ENCODE results near the gene RASGRP2. TPM values are rescaled to one million over a fixed set of nuclear protein-coding genes. Genes with fewer than 3 reads are reported as not detected.

Gene RASGRP2
- total RNA-seq, 1 experiment from 2014 or later = not detected

GRCh38 chr11:64679846-64680245, 64.1 kb downstream of the RASGRP2 start:
- no peak for DNase-seq (ENCODE audit: unreplicated experiment)
- POLR2A ChIA-PET = interaction anchor here (0.5 to 1.0 kb wide), 2 partner anchors 20 to 1839 kb away, joined by 3 read pairs; no protein-coding TSS in a partner anchor
- Mint-ChIP-seq H3K27me3 (ENCODE audit: insufficient read depth, unreplicated experiment) (peaks cover 85% of the 10 kb centered on the region), H3K36me3 (ENCODE audit: insufficient read depth, unreplicated experiment) (peaks cover 6% of the 10 kb centered on the region), H3K9me3 (ENCODE audit: unreplicated experiment) (no peaks in the 10 kb centered on the region), H3K4me1 (ENCODE audit: insufficient read depth, unreplicated experiment) (peaks cover 16% of the 10 kb centered on the region), H3K4me3 (ENCODE audit: unreplicated experiment) (no peak overlapping the region), H3K27ac (ENCODE audit: low read depth, unreplicated experiment) (no peak overlapping the region)
- intact Hi-C loops (cut with micrococcal nuclease) = no loop called here
- BruUV-seq (replicated peaks) = no TSS peak
- TF ChIP-seq CTCF (IDR thresholded peaks at IDR 0.05; ENCODE audit: unreplicated experiment) = no peak
- CTCF ChIA-PET = interaction anchor here (0.8 to 2.8 kb wide), 5 partner anchors 9 to 325 kb away, joined by 3 to 22 read pairs (median 4); no protein-coding TSS in a partner anchor

DNA sequence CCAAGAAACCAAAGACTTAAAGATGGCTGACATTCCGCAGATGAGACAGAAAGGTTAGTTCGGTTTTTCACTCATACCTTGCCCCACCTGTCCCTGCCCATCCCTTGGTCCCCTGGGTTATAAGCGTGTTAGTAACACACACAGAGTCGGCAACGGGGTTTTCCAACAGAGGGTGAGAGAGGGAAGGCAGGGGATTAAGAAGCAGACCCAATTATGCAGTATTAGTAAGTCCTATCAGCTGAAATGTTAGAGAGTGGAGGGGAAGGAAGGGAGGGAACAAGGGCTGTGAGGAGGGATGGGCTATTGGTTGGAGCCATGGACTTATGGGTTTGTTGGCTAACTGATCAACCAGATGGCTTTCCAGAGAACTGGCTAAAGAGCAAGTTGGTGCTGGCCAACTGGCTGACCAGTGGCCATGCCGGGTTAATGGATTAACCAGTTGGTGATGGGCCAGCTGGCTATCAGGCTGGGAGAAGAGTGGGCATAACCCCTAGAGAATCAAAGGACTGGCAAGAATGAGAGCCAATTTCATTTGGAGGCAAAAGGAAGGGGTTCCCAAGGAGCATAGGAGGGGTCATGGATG, 66.4 kb downstream of the RASGRP2 start:
- Mint-ChIP-seq H3K9me3 (ENCODE audit: unreplicated experiment) (no peaks in the 10 kb centered on the region), H3K36me3 (ENCODE audit: insufficient read depth, unreplicated experiment) (no peaks in the 10 kb centered on the region), H3K4me3 (ENCODE audit: unreplicated experiment) (no peak overlapping the region), H3K4me1 (ENCODE audit: insufficient read depth, unreplicated experiment) (peaks cover 6% of the 10 kb centered on the region), H3K27me3 (ENCODE audit: insufficient read depth, unreplicated experiment) (peaks cover 84% of the 10 kb centered on the region), H3K27ac (ENCODE audit: low read depth, unreplicated experiment) (no peak overlapping the region)
- BruUV-seq (replicated peaks) = no TSS peak
- intact Hi-C loops (cut with micrococcal nuclease) = no loop called here
- POLR2A ChIA-PET = interaction anchor here (0.7 kb wide), 1 partner anchor 83 kb away, joined by 4 read pairs; no protein-coding TSS in a partner anchor
- TF ChIP-seq CTCF (IDR thresholded peaks at IDR 0.05; ENCODE audit: unreplicated experiment) = no peak
- CTCF ChIA-PET = interaction anchor here (1.1 to 2.8 kb wide), 2 partner anchors 11 to 346 kb away, joined by 3 to 22 read pairs; no protein-coding TSS in a partner anchor
- no peak for DNase-seq (ENCODE audit: unreplicated experiment)

Other genes with a start within 250 kb of the RASGRP2 start
- gene SLC22A11, start 188.2 kb downstream of the RASGRP2 start, total RNA-seq (2022) = not detected in 2 replicates
- not detected in 2 replicates for gene SLC22A12, start 152.9 kb downstream of the RASGRP2 start, total RNA-seq (2022)
- not detected in 2 replicates for gene NRXN2, start 20.9 kb downstream of the RASGRP2 start, total RNA-seq (2022)
- 0.09 and 0.10 TPM in 2 replicates for gene PYGM, start 15.8 kb upstream of the RASGRP2 start, total RNA-seq (2022)
- 446 and 503 TPM in 2 replicates for gene SF1, start 34.4 kb upstream of the RASGRP2 start, total RNA-seq (2022)
- gene MAP4K2, start 59.1 kb upstream of the RASGRP2 start, total RNA-seq (2022) = 4.9 and 6.8 TPM in 2 replicates
- 29.2 and 33.1 TPM in 2 replicates for gene MEN1, start 66.4 kb upstream of the RASGRP2 start, total RNA-seq (2022)
- gene CDC42BPG, start 100.5 kb upstream of the RASGRP2 start, total RNA-seq (2022) = 3.0 and 3.7 TPM in 2 replicates
- 67.9 and 80.6 TPM in 2 replicates for gene EHD1, start 134.5 kb upstream of the RASGRP2 start, total RNA-seq (2022)
- gene ATG2A, start 173.1 kb upstream of the RASGRP2 start, total RNA-seq (2022) = 28.7 and 29.9 TPM in 2 replicates
- gene PPP2R5B, start 180.5 kb upstream of the RASGRP2 start, total RNA-seq (2022) = 38.0 and 48.0 TPM in 2 replicates
- gene GPHA2, start 191.8 kb upstream of the RASGRP2 start, total RNA-seq (2022) = not detected in 2 replicates
- gene MAJIN, start 228.0 kb upstream of the RASGRP2 start, total RNA-seq (2022) = not detected in 2 replicates

Data from MCF 10A (cell line).